Measurements from ENCODE around the gene ZDHHC24.

Gene ZDHHC24

GRCh38 chr11:66539870-66540213 lies 6.0 kb downstream of the ZDHHC24 start:
- Histone ChIP-seq H3K4me1 (ENCODE audit: insufficient read depth, poor library complexity, severe bottlenecking) (no peaks in the 10 kb centered on the region), H3K9me3 (ENCODE audit: severe bottlenecking) (no peaks in the 10 kb centered on the region), H3K36me3 (ENCODE audit: low read depth) (no peaks in the 10 kb centered on the region), H3K27ac (ENCODE audit: poor library complexity, severe bottlenecking) (no peak overlapping the region), H3K4me3 (ENCODE audit: severe bottlenecking) (no peak overlapping the region), H3K27me3 (ENCODE audit: insufficient read depth, poor library complexity, severe bottlenecking) (no peaks in the 10 kb centered on the region)
- ATAC-seq (ENCODE audit: low read depth): no peak
- TF ChIP-seq CTCF (IDR thresholded peaks at IDR 0.05; ENCODE audit: poor library complexity, severe bottlenecking): no peak
- no peak for DNase-seq (ENCODE audit: low spot score)

GRCh38 chr11:66539170-66539869 lies 6.5 kb downstream of the ZDHHC24 start:
- Histone ChIP-seq H3K27ac (ENCODE audit: poor library complexity, severe bottlenecking) (no peak overlapping the region), H3K36me3 (ENCODE audit: low read depth) (no peaks in the 10 kb centered on the region), H3K4me3 (ENCODE audit: severe bottlenecking) (no peak overlapping the region), H3K4me1 (ENCODE audit: insufficient read depth, poor library complexity, severe bottlenecking) (no peaks in the 10 kb centered on the region), H3K27me3 (ENCODE audit: insufficient read depth, poor library complexity, severe bottlenecking) (no peaks in the 10 kb centered on the region), H3K9me3 (ENCODE audit: severe bottlenecking) (no peaks in the 10 kb centered on the region)
- DNase-seq (ENCODE audit: low spot score) (no peak), ATAC-seq (ENCODE audit: low read depth) (no peak)
- no peak for TF ChIP-seq CTCF (IDR thresholded peaks at IDR 0.05; ENCODE audit: poor library complexity, severe bottlenecking)

- TF ChIP-seq CTCF (IDR thresholded peaks at IDR 0.05; ENCODE audit: poor library complexity, severe bottlenecking): no peak
- no peaks in the 10 kb centered on the region for H3K27me3 ChIP-seq (ENCODE audit: insufficient read depth, poor library complexity, severe bottlenecking)
- no peak overlapping the region for H3K4me3 ChIP-seq (ENCODE audit: severe bottlenecking)
- no peak overlapping the region for H3K27ac ChIP-seq (ENCODE audit: poor library complexity, severe bottlenecking)
- H3K36me3 ChIP-seq (ENCODE audit: low read depth): no peaks in the 10 kb centered on the region
- no peaks in the 10 kb centered on the region for H3K9me3 ChIP-seq (ENCODE audit: severe bottlenecking)
- no peak for DNase-seq (ENCODE audit: low spot score)
- H3K4me1 ChIP-seq (ENCODE audit: insufficient read depth, poor library complexity, severe bottlenecking): no peaks in the 10 kb centered on the region
- no peak; the same call in 2 of the 3 replicates for ATAC-seq (ENCODE audit: low read depth)
Observed at GRCh38 chr11:66532784-66533183, 13.1 kb downstream of the ZDHHC24 start.

GRCh38 chr11:66531841-66532240 lies 14.0 kb downstream of the ZDHHC24 start:
- Histone ChIP-seq H3K4me1 (ENCODE audit: insufficient read depth, poor library complexity, severe bottlenecking) (no peaks in the 10 kb centered on the region), H3K4me3 (ENCODE audit: severe bottlenecking) (no peak overlapping the region), H3K27ac (ENCODE audit: poor library complexity, severe bottlenecking) (no peak overlapping the region), H3K36me3 (ENCODE audit: low read depth) (no peaks in the 10 kb centered on the region), H3K27me3 (ENCODE audit: insufficient read depth, poor library complexity, severe bottlenecking) (no peaks in the 10 kb centered on the region), H3K9me3 (ENCODE audit: severe bottlenecking) (no peaks in the 10 kb centered on the region)
- no peak for TF ChIP-seq CTCF (IDR thresholded peaks at IDR 0.05; ENCODE audit: poor library complexity, severe bottlenecking)
- no peak for ATAC-seq (ENCODE audit: low read depth)
- DNase-seq (ENCODE audit: low spot score): no peak

- Histone ChIP-seq H3K36me3 (ENCODE audit: low read depth) (no peaks in the 10 kb centered on the region), H3K27me3 (ENCODE audit: insufficient read depth, poor library complexity, severe bottlenecking) (no peaks in the 10 kb centered on the region), H3K4me1 (ENCODE audit: insufficient read depth, poor library complexity, severe bottlenecking) (no peaks in the 10 kb centered on the region), H3K9me3 (ENCODE audit: severe bottlenecking) (no peaks in the 10 kb centered on the region), H3K4me3 (ENCODE audit: severe bottlenecking) (no peak overlapping the region), H3K27ac (ENCODE audit: poor library complexity, severe bottlenecking) (no peak overlapping the region)
- ATAC-seq (ENCODE audit: low read depth): no peak
- DNase-seq (ENCODE audit: low spot score): no peak
- TF ChIP-seq CTCF (IDR thresholded peaks at IDR 0.05; ENCODE audit: poor library complexity, severe bottlenecking): no peak
Observed at GRCh38 chr11:66530927-66531709, 14.7 kb downstream of the ZDHHC24 start.

Data from RWPE2 (cell line).